Sigmoid colon (tissue), 4 donors: Measurements from ENCODE around the gene ARF1.

ENCODE experiments used
- EP300 ChIP-seq, 4 donors: sonication (generic); formaldehyde crosslinking; IDR thresholded peaks; one replicate each; pipeline ENCODE4 v1.6.1; 2017; ENCODE audit warnings: antibody characterized with exemption in 4 of 4
- POLR2A ChIP-seq, 2 donors: fragments of 450-650 bp; IDR thresholded peaks; one replicate each; pipeline ENCODE4 v1.6.1; 2016; ENCODE audit warnings: antibody characterized with exemption in 2 of 2, mild to moderate bottlenecking in 2 of 2, moderate library complexity in 2 of 2
- POLR2AphosphoS5 ChIP-seq, 4 donors: sonication (generic); formaldehyde crosslinking; IDR thresholded peaks; one replicate each; pipeline ENCODE4 v1.6.1; 2017; ENCODE audit warnings: antibody characterized with exemption in 4 of 4
- TF ChIP-seq, protein P1 (sequence below), 4 experiments: fragments of 450-650 bp in 3 of 4; fragments of 200-600 bp in 1 of 4; IDR thresholded peaks; one replicate each; pipeline ENCODE4 v1.5.1; 2016 to 2019; ENCODE audit warnings: antibody characterized with exemption in 4 of 4, mild to moderate bottlenecking in 3 of 4, moderate library complexity in 2 of 4

DNA sequence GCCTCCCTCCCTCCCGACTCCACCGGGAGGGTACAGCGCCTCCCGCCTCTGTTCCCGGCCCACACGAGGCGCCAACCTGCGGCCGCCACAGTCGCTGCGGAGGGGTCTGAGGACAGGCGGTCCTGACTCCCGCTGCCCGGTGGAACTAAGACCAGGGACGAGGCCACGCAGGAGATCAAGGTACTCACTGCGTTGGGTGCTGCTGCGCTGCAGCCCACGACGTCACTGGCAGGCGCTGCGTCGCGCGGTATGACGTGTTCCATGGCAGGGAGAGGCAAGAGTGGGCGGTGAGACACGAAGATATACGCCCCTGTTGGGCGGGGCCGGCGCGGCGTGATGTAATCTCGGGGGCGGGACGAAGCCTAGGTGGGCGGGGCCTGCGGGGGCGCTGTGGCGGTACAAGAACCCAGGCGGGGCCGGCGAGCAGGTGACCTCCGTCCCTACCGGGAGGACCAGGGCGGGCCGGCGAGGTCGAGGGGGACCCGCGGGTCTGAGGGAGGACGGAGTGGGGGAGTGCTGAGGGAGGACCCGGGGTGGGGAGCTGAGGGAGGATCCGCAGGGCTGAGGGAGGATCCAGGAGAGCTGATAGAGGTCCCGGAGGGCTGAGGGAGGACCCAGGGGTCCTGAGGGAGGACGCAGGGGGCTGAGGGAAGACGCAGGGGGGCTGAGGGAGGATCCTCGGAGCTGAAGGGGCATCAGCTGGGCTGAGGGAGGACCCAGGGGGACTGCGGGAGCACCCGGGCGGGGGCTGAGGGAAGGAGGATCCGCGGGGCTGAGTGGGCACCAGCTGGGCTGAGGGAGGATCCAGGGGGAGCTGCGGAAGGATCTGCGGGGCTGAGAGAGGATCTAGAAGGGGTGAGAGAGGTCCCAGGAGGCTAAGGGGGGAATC is 26.8 kb downstream of the ARF1 start, which contains the start of gene MRPL55:
- TF ChIP-seq, protein P1, sequence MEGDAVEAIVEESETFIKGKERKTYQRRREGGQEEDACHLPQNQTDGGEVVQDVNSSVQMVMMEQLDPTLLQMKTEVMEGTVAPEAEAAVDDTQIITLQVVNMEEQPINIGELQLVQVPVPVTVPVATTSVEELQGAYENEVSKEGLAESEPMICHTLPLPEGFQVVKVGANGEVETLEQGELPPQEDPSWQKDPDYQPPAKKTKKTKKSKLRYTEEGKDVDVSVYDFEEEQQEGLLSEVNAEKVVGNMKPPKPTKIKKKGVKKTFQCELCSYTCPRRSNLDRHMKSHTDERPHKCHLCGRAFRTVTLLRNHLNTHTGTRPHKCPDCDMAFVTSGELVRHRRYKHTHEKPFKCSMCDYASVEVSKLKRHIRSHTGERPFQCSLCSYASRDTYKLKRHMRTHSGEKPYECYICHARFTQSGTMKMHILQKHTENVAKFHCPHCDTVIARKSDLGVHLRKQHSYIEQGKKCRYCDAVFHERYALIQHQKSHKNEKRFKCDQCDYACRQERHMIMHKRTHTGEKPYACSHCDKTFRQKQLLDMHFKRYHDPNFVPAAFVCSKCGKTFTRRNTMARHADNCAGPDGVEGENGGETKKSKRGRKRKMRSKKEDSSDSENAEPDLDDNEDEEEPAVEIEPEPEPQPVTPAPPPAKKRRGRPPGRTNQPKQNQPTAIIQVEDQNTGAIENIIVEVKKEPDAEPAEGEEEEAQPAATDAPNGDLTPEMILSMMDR (IDR thresholded peaks at IDR 0.05), result no peak
- TF ChIP-seq POLR2AphosphoS5 (IDR thresholded peaks at IDR 0.05) (peak; percentile 100), POLR2A (IDR thresholded peaks at IDR 0.05) (peak; percentile 95 to 96), EP300 (IDR thresholded peaks at IDR 0.05) (peak in 1 of 4 donors; percentile 72)
